IMR-90 (cell line): ENCODE measurements around the gene HRH1.

ENCODE experiments used
- BHLHE40 ChIP-seq: fragments of 150-350 bp; IDR thresholded peaks from 2 replicates; pipeline ENCODE4 v1.6.1; 2016; ENCODE audit warnings: mild to moderate bottlenecking, low read depth, low read length
- CEBPB ChIP-seq: IDR thresholded peaks from 2 replicates; pipeline ENCODE4 v1.6.1; 2012; ENCODE audit warnings: low read depth, low read length, improper control_type of control experiment
- CTCF ChIP-seq: conservative IDR thresholded peaks from 2 replicates; pipeline ENCODE4 v1.5.1; 2012; ENCODE audit warnings: mild to moderate bottlenecking, low read depth, low read length, improper control_type of control experiment
- MAFK ChIP-seq: IDR thresholded peaks from 2 replicates; pipeline ENCODE4 v1.6.1; 2012; ENCODE audit warnings: low read depth, low read length, improper control_type of control experiment
- MXI1 ChIP-seq: IDR thresholded peaks from 2 replicates; pipeline ENCODE4 v1.6.1; 2012; ENCODE audit warnings: low read depth, mild to moderate bottlenecking, low read length, moderate library complexity, borderline replicate concordance
- NFE2L2 ChIP-seq: fragments of 150-350 bp; IDR thresholded peaks from 2 replicates; pipeline ENCODE4 v1.6.1; 2016; ENCODE audit warnings: low read depth, mild to moderate bottlenecking, low read length
- POLR2A ChIP-seq: IDR thresholded peaks from 2 replicates; pipeline ENCODE4 v1.6.1; 2012; ENCODE audit warnings: mild to moderate bottlenecking, low read depth, low read length
- RAD21 ChIP-seq: IDR thresholded peaks from 2 replicates; pipeline ENCODE4 v1.6.1; 2012; ENCODE audit warnings: low read length, improper control_type of control experiment

GRCh38 chr3:11144996-11145395 lies 9.3 kb upstream of the HRH1 start:
- TF ChIP-seq CTCF (no peak), BHLHE40 (no peak), POLR2A (no peak), RAD21 (no peak), CEBPB (no peak), NFE2L2 (no peak), MXI1 (no peak), MAFK (no peak)
